HFFc6 (cell line): ENCODE data around the gene RNASE11. TPM values are rescaled to one million over a fixed set of nuclear protein-coding genes. Genes with fewer than 3 reads are reported as not detected.
"Not testable (repeated sequence)": the region's sequence is repeated elsewhere in the genome, so short reads cannot be mapped to it uniquely, and the experiment has no call there.

Experiments
- DNase-seq: peaks from one replicate; pipeline ENCODE4 v3.0.0-alpha.2; 2018
- H3K27ac Mint-ChIP-seq: 2 replicates; pipeline ENCODE4 v1.8.0; 2020; ENCODE audit warnings: mild to moderate bottlenecking, mixed read lengths
- H3K27me3 Mint-ChIP-seq: 2 replicates; pipeline ENCODE4 v1.8.0; 2021; ENCODE audit warnings: mild to moderate bottlenecking, moderate library complexity, mixed read lengths; ENCODE audit not compliant: insufficient read depth
- H3K36me3 Mint-ChIP-seq: 2 replicates; pipeline ENCODE4 v1.8.0; 2021; ENCODE audit warnings: low read depth, mixed read lengths
- H3K4me1 Mint-ChIP-seq: 2 replicates; pipeline ENCODE4 v1.8.0; 2020; ENCODE audit warnings: low read depth, mixed read lengths
- H3K4me3 Mint-ChIP-seq: 2 replicates; pipeline ENCODE4 v1.8.0; 2020; ENCODE audit warnings: mild to moderate bottlenecking, moderate library complexity, mixed read lengths
- H3K9me3 Mint-ChIP-seq: 2 replicates; pipeline ENCODE4 v1.8.0; 2020; ENCODE audit warnings: mild to moderate bottlenecking, mixed read lengths
- total RNA-seq, 6 experiments: library from RNA; stranded (reverse); fragmentation: NEBNext Ultra II Directional; extraction: Animal tissue kit (Norgen Biotek cat#: 25700); gene quantifications; 2 replicates in 1 of 6; 3 replicates in 5 of 6; pipeline ENCODE4 v1.2.3, GENCODE V29; 2021
- TF ChIP-seq, protein P1 (sequence below): fragments of 200-600 bp; sonication (generic); IDR thresholded peaks from 2 replicates; pipeline ENCODE4 v1.5.0; 2021; ENCODE audit warnings: antibody characterized with exemption, mild to moderate bottlenecking

Gene RNASE11
- total RNA-seq, 6 experiments from 2014 or later, result not detected

DNA sequence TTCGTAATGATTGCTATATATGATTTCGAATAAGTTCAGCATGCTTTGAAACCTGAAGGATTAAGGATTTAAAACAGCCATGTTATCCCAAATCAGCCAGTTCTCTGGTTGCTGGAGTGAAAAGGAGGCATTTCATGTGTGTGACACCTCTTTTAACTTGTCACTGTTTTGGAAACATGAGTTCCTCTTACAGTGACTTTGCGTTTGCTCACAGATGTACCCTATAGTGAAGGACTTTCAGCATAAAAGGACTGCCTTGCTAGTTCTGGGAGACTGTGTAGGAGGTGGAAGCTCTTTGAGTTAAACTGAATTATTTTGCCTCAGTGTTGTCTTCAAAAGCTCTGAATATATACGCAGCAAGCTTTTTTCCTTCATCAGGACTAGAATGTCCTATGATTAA is 7.6 kb downstream of the RNASE11 start:
- H3K4me1 Mint-ChIP-seq, result no peaks in the 10 kb centered on the region
- TF ChIP-seq, protein P1, sequence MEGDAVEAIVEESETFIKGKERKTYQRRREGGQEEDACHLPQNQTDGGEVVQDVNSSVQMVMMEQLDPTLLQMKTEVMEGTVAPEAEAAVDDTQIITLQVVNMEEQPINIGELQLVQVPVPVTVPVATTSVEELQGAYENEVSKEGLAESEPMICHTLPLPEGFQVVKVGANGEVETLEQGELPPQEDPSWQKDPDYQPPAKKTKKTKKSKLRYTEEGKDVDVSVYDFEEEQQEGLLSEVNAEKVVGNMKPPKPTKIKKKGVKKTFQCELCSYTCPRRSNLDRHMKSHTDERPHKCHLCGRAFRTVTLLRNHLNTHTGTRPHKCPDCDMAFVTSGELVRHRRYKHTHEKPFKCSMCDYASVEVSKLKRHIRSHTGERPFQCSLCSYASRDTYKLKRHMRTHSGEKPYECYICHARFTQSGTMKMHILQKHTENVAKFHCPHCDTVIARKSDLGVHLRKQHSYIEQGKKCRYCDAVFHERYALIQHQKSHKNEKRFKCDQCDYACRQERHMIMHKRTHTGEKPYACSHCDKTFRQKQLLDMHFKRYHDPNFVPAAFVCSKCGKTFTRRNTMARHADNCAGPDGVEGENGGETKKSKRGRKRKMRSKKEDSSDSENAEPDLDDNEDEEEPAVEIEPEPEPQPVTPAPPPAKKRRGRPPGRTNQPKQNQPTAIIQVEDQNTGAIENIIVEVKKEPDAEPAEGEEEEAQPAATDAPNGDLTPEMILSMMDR, result no peak

DNA sequence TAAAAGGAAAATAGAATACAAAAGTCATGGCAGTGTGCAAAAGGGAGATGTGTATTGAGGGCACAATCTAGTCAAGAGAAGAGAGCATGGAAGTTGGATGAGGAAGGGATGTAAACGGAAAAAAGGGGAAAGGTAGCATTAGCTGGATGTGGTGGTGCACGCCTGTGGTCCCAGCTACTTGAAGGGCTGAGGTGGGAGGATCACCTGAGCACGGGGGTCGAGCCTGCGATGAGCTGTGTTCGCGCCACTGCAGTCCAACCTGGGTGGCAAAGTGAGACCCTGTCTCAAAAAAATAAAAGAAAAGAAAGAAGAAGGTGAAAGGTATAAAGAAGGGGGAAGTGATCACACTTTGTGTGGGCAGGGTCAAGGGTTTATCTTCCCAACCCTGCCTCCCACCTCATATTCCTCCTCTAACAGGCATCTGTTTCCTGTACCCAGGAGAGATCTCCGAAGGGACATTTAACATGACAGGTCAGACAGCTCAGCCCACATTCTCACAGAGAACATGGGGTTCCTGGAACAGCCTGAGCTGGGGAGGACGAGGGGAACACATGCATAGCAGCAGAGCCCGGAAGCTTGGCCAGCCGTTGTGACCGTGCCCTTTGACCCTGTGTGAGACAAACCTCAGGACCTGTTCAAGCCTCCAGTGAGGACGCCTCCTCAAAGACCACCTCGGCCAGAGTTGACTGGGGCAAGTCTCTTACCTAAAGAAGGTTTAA is 8.9 kb downstream of the RNASE11 start:
- H3K4me1 Mint-ChIP-seq, result no peaks in the 10 kb centered on the region
- H3K27ac Mint-ChIP-seq, result no peak overlapping the region
- DNase-seq, result no peak
- no peak overlapping the region for H3K4me3 Mint-ChIP-seq
- peaks cover 10% of the 10 kb centered on the region; the same call in 1 of the 2 replicates for H3K27me3 Mint-ChIP-seq
- TF ChIP-seq, protein P1, result no peak
- H3K9me3 Mint-ChIP-seq, result no peaks in the 10 kb centered on the region
- H3K36me3 Mint-ChIP-seq, result no peaks in the 10 kb centered on the region

More for the DNA sequence above, 7.6 kb downstream of the RNASE11 start:
- Mint-ChIP-seq H3K4me3 (no peak overlapping the region), H3K9me3 (no peaks in the 10 kb centered on the region), H3K27me3 (peaks cover 10% of the 10 kb centered on the region), H3K27ac (no peak overlapping the region), H3K36me3 (no peaks in the 10 kb centered on the region)
- no peak for DNase-seq

DNA sequence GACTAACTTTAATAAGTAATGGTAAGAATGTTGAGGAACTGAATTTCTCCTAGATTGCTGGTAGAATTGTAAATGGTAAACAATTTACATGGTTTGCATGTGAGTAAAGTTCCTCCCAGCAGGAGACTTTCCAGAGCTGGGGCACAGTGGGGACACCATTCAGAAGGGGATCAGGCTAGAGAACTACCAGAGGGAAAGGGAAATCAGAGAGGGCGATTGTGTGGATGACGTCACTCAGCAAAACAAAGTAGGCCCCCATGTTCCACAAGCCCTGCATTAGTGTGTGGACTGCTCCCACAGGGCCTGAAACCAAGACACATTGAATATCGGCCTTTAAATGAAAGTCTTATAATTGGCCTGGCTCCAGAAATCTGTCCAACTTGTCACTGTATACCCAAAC is 9.5 kb downstream of the RNASE11 start:
- DNase-seq, result no peak
- peaks cover 10% of the 10 kb centered on the region; the same call in 1 of the 2 replicates for H3K27me3 Mint-ChIP-seq
- H3K9me3 Mint-ChIP-seq, result no peaks in the 10 kb centered on the region
- TF ChIP-seq, protein P1, result no peak
- H3K4me1 Mint-ChIP-seq, result no peaks in the 10 kb centered on the region
- no peak overlapping the region for H3K4me3 Mint-ChIP-seq
- H3K36me3 Mint-ChIP-seq, result no peaks in the 10 kb centered on the region
- H3K27ac Mint-ChIP-seq, result no peak overlapping the region

DNA sequence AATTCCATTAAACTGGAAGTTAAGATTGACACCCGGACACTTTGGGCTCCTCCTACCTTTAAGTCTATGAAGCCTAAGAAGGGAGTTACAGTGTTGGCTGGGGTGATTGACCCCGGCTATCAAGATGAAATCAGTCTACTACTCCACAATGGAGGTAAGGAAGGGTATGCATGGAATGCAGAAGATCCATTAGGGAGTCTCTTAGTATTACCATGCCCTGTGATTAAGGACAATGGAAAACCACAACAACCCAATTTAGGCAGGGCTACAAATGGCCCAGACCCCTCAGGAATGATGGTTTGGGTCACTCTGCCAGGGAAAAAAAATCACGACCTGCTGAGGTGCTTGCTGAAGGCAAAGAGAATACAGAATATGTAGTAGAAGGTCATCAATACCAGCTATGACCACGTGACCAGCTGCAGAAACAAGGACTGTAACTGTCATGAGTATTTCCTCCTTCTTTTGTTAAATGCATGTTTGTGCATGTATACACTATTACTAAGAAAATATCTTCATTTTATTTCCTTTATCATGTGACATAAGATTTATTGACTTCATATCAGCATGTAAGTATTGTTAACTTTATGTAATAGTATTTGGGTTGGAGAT is 15.3 kb downstream of the RNASE11 start:
- DNase-seq, H3K9me3 Mint-ChIP-seq, H3K27ac Mint-ChIP-seq, H3K27me3 Mint-ChIP-seq, H3K36me3 Mint-ChIP-seq, H3K4me1 Mint-ChIP-seq, H3K4me3 Mint-ChIP-seq: not testable (repeated sequence)

DNA sequence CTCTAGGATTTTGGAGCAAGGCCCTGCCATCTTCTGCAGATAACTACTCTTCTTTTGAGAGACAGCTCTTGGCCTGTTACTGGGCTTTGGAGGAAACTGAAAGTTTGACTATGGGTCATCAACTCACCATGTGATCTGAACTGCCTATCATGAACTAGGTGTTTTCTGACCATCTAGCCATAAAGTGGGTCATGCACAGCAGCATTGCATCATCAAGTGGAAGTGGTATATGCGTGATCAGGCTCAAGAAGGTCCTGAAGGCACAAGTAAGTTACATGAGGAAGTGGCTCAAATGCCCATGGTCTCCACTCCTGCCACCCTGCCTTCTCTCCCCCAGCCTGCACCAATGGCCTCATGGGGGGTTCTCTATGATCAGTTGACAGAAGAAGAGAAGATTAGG is 17.1 kb downstream of the RNASE11 start:
- H3K9me3 Mint-ChIP-seq, DNase-seq, H3K4me3 Mint-ChIP-seq, H3K27me3 Mint-ChIP-seq, H3K4me1 Mint-ChIP-seq, H3K27ac Mint-ChIP-seq, H3K36me3 Mint-ChIP-seq: not testable (repeated sequence)

DNA sequence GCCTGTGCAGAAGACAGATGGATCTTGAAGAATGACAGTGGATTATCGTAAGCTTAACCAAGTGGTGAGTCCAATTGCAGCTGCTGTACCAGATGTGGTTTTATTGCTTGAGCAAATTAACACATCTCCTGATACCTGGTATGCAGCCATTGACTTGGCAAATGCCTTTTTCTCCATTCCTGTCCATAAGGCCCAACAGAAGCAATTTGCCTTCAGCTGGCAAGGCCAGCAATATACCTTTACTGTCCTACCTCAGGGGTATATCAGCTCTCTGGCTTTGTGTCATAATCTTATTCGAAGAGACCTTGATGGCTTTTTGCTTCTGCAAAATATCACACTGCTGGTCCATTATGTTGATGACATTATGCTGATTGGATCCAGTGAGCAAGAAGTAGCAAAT is 17.9 kb downstream of the RNASE11 start:
- DNase-seq, H3K4me1 Mint-ChIP-seq, H3K9me3 Mint-ChIP-seq, H3K27ac Mint-ChIP-seq, H3K4me3 Mint-ChIP-seq, H3K27me3 Mint-ChIP-seq, H3K36me3 Mint-ChIP-seq: not testable (repeated sequence)

DNA sequence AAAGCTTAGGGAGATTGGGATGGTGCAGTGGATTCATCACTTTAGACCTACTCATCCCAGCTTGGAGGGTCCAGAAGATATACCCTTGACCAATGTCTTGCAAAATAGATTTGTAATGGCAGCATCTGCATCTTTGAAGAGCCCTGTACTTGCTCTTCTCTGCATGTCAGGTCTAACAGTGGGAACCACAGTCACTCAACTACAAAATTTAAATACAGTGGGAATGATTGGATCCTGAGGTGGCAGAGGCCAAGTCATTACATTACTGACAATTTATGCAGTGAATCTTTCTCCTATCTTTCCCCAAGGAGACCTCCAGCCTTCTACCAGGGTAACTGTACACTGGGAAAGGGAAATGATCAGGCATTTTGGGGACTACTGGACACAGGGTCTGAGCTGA is 18.7 kb downstream of the RNASE11 start:
- no peak for DNase-seq
- Mint-ChIP-seq H3K9me3 (no peaks in the 10 kb centered on the region; the same call in 1 of the 2 replicates), H3K27me3 (no peaks in the 10 kb centered on the region), H3K4me1 (no peaks in the 10 kb centered on the region), H3K36me3 (no peaks in the 10 kb centered on the region), H3K4me3 (no peak overlapping the region), H3K27ac (no peak overlapping the region)
- TF ChIP-seq, protein P1, result no peak
